ENCODE results near the gene CAMKK2. TPM values are rescaled to one million over a fixed set of nuclear protein-coding genes. Genes with fewer than 3 reads are reported as not detected.

The CAMKK2 gene
- total RNA-seq, 1 donor from 2014 or later: 41.6 TPM

GRCh38 chr12:121191151-121191550, 105.4 kb downstream of the CAMKK2 start:
- no peak for DNase-seq

- no peak for DNase-seq
Observed at GRCh38 chr12:121190523-121191031, 105.9 kb downstream of the CAMKK2 start.

GRCh38 chr12:121189619-121190155, 106.8 kb downstream of the CAMKK2 start:
- no peak for DNase-seq

- no peak for DNase-seq
Observed at GRCh38 chr12:121189131-121189530, 107.4 kb downstream of the CAMKK2 start.

GRCh38 chr12:121188227-121188626, 108.3 kb downstream of the CAMKK2 start:
- no peak for DNase-seq

Other genes starting within 250 kb of the CAMKK2 start
- gene P2RX7, start 163.8 kb downstream of the CAMKK2 start, total RNA-seq: 2.7 TPM
- gene P2RX4, start 86.6 kb downstream of the CAMKK2 start, total RNA-seq: 6.6 TPM
- 169 TPM for gene ANAPC5, start 55.7 kb upstream of the CAMKK2 start, total RNA-seq
- gene RNF34, start 103.4 kb upstream of the CAMKK2 start, total RNA-seq: 77.5 TPM

Measured in occipital lobe (tissue), 2 donors.